GM23248 (cell line): ENCODE results near the gene PERP. TPM values are rescaled to one million over a fixed set of nuclear protein-coding genes. Genes with fewer than 3 reads are reported as not detected.

Source experiments
- DNase-seq: peaks from one replicate; pipeline ENCODE4 v3.0.0-alpha.2; 2015
- H2AFZ ChIP-seq: fragments of 200-600 bp; sonication (generic); 2 replicates; pipeline ENCODE4 v1.6.1; 2016; ENCODE audit warnings: antibody characterized with exemption
- H3F3A ChIP-seq: fragments of 200-600 bp; sonication (generic); 2 replicates; pipeline ENCODE4 v1.6.1; 2016; ENCODE audit warnings: mild to moderate bottlenecking, antibody characterized with exemption, mixed run types; ENCODE audit not compliant: insufficient read depth
- H3K27ac ChIP-seq: fragments of 200-600 bp; sonication (generic); 2 replicates; pipeline ENCODE4 v1.5.1; 2016; ENCODE audit warnings: mild to moderate bottlenecking
- H3K27me3 ChIP-seq: fragments of 200-600 bp; sonication (generic); replicated peaks from 2 replicates; pipeline ENCODE4 v1.6.1; 2016; ENCODE audit warnings: mild to moderate bottlenecking; ENCODE audit not compliant: insufficient read depth
- H3K36me3 ChIP-seq: fragments of 200-600 bp; sonication (generic); 2 replicates; pipeline ENCODE4 v1.6.1; 2016; ENCODE audit warnings: low read depth, mild to moderate bottlenecking
- H3K4me1 ChIP-seq: fragments of 200-600 bp; sonication (generic); 2 replicates; pipeline ENCODE4 v1.6.1; 2016; ENCODE audit warnings: mild to moderate bottlenecking; ENCODE audit not compliant: insufficient read depth
- H3K4me2 ChIP-seq: fragments of 200-600 bp; sonication (generic); one replicate; pipeline ENCODE4 v1.6.1; 2016; ENCODE audit warnings: mild to moderate bottlenecking; ENCODE audit not compliant: unreplicated experiment
- H3K4me3 ChIP-seq: fragments of 200-600 bp; sonication (generic); 2 replicates; pipeline ENCODE4 v1.5.1; 2016; ENCODE audit warnings: mild to moderate bottlenecking
- H3K79me2 ChIP-seq: fragments of 200-600 bp; sonication (generic); 2 replicates; pipeline ENCODE4 v1.6.1; 2016; ENCODE audit warnings: mild to moderate bottlenecking; ENCODE audit not compliant: insufficient read depth
- H3K9ac ChIP-seq: fragments of 200-600 bp; sonication (generic); 2 replicates; pipeline ENCODE4 v1.6.1; 2016; ENCODE audit warnings: mild to moderate bottlenecking
- H3K9me2 ChIP-seq: fragments of 200-600 bp; sonication (generic); 2 replicates; pipeline ENCODE4 v1.6.1; 2016; ENCODE audit warnings: mixed run types, mild to moderate bottlenecking, moderate library complexity; ENCODE audit not compliant: insufficient read depth
- H3K9me3 ChIP-seq: fragments of 200-600 bp; sonication (generic); one replicate; pipeline ENCODE4 v1.6.1; 2017; ENCODE audit warnings: low read depth
- H4K20me1 ChIP-seq: fragments of 200-600 bp; sonication (generic); 2 replicates; pipeline ENCODE4 v1.6.0; 2016; ENCODE audit not compliant: insufficient read depth
- EZH2 ChIP-seq: fragments of 200-600 bp; sonication (generic); IDR thresholded peaks from 2 replicates; pipeline ENCODE4 v1.6.1; 2018; ENCODE audit warnings: antibody characterized with exemption, mild to moderate bottlenecking; ENCODE audit not compliant: insufficient read depth, poor library complexity, severe bottlenecking
- EZH2phosphoT487 ChIP-seq: fragments of 200-600 bp; sonication (generic); IDR thresholded peaks from 2 replicates; pipeline ENCODE4 v1.6.1; 2018; ENCODE audit warnings: antibody characterized with exemption, moderate library complexity, mild to moderate bottlenecking, low read depth; ENCODE audit not compliant: insufficient read depth
- WGBS, 2 experiments: methylation state at CpG; one replicate each; pipeline ENCODE4 v1.1.6; 2015 to 2017; ENCODE audit warnings: low lambda C conversion rate in 2 of 2, low coverage in 1 of 2; ENCODE audit errors: missing lambda C conversion rate in 2 of 2; 5-methylcytosine and 5-hydroxymethylcytosine counted together
- in situ Hi-C: fragments of 300-500 bp; cut with MboI; formaldehyde crosslinking; loops from 2 replicates; pipeline ENCODE4 v1.15.0; 2020
- polyA plus RNA-seq: library from polyadenylated mRNA; unstranded; fragments of >200 nt; fragmentation: Nextera tagmentation; extraction: Ambion mirVana; gene quantifications from 2 replicates; pipeline ENCODE4 v1.2.1, GENCODE V29; 2016
- total RNA-seq: library from RNA; depleted of rRNA; stranded (reverse); fragments of >200 nt; shearing (Covaris generic); gene quantifications from 2 replicates; pipeline ENCODE4 v1.2.3, GENCODE V29; 2014

PERP gene
- total and polyA plus RNA-seq, 2 experiments from 2014 or later = 28.5 to 45.7 TPM

GRCh38 chr6:138088326-138088762, 18.9 kb downstream of the PERP start:
- Histone ChIP-seq H3K9me2 (no peaks in the 10 kb centered on the region), H3F3A (peaks cover 19% of the 10 kb centered on the region), H3K9ac (no peak overlapping the region; the same call in 1 of the 2 replicates), H3K79me2 (no peaks in the 10 kb centered on the region), H3K36me3 (no peaks in the 10 kb centered on the region), H4K20me1 (no peaks in the 10 kb centered on the region), H3K4me1 (peaks cover 16% of the 10 kb centered on the region), H3K27me3 (peaks cover 15% of the 10 kb centered on the region; the same call in 1 of the 2 replicates), H2AFZ (no peak overlapping the region), H3K4me3 (peak overlapping the region; percentile 38), H3K4me2 (peak overlapping the region; percentile 60), H3K27ac (peak overlapping the region; percentile 46), H3K9me3 (no peaks in the 10 kb centered on the region)
- in situ Hi-C loops = no loop called here
- peak; percentile 83 for DNase-seq
- no peak for TF ChIP-seq EZH2
- no peak for TF ChIP-seq EZH2phosphoT487
- WGBS, 2 experiments = 0% methylated on average over 4 of the region's 4 CpGs

GRCh38 chr6:138087593-138088325, 19.5 kb downstream of the PERP start:
- 66 to 71% methylated on average over 5 of the region's 5 CpGs for WGBS, 2 experiments
- peaks cover 16% of the 10 kb centered on the region for H3K4me1 ChIP-seq
- DNase-seq = peak; percentile 30
- no peaks in the 10 kb centered on the region for H3K9me3 ChIP-seq
- H3K4me3 ChIP-seq = no peak overlapping the region
- H2AFZ ChIP-seq = no peak overlapping the region
- H3K9me2 ChIP-seq = no peaks in the 10 kb centered on the region
- in situ Hi-C loops = no loop called here
- peak overlapping the region; percentile 60 for H3K4me2 ChIP-seq
- no peak overlapping the region for H3K9ac ChIP-seq
- no peak overlapping the region for H3K27ac ChIP-seq
- H4K20me1 ChIP-seq = no peaks in the 10 kb centered on the region
- H3F3A ChIP-seq = peaks cover 19% of the 10 kb centered on the region
- H3K36me3 ChIP-seq = no peaks in the 10 kb centered on the region
- TF ChIP-seq EZH2 (no peak), EZH2phosphoT487 (no peak)
- H3K79me2 ChIP-seq = no peaks in the 10 kb centered on the region
- H3K27me3 ChIP-seq = peaks cover 16% of the 10 kb centered on the region; the same call in 1 of the 2 replicates

- no peaks in the 10 kb centered on the region for H3K9me2 ChIP-seq
- H2AFZ ChIP-seq = no peak overlapping the region
- in situ Hi-C loops = no loop called here
- no peak for DNase-seq
- H3K27ac ChIP-seq = no peak overlapping the region
- H3K4me3 ChIP-seq = no peak overlapping the region
- no peaks in the 10 kb centered on the region for H4K20me1 ChIP-seq
- peaks cover 19% of the 10 kb centered on the region for H3F3A ChIP-seq
- peaks cover 16% of the 10 kb centered on the region for H3K4me1 ChIP-seq
- TF ChIP-seq EZH2 (no peak), EZH2phosphoT487 (no peak)
- peaks cover 16% of the 10 kb centered on the region; the same call in 1 of the 2 replicates for H3K27me3 ChIP-seq
- no peaks in the 10 kb centered on the region for H3K79me2 ChIP-seq
- no peak overlapping the region for H3K4me2 ChIP-seq
- WGBS, 2 experiments = 91% methylated on average over 5 of the region's 5 CpGs
- H3K9ac ChIP-seq = no peak overlapping the region
- H3K9me3 ChIP-seq = no peaks in the 10 kb centered on the region
- H3K36me3 ChIP-seq = no peaks in the 10 kb centered on the region
These were observed 20.5 kb downstream of the PERP start for GRCh38 chr6:138086573-138087196.

- Histone ChIP-seq H3K4me2 (no peak overlapping the region), H3K4me3 (no peak overlapping the region), H2AFZ (no peak overlapping the region), H4K20me1 (no peaks in the 10 kb centered on the region), H3K9me3 (no peaks in the 10 kb centered on the region), H3K9me2 (no peaks in the 10 kb centered on the region), H3K79me2 (no peaks in the 10 kb centered on the region), H3K27me3 (peaks cover 16% of the 10 kb centered on the region; the same call in 1 of the 2 replicates), H3K36me3 (no peaks in the 10 kb centered on the region), H3K9ac (no peak overlapping the region), H3K4me1 (peaks cover 16% of the 10 kb centered on the region), H3F3A (peaks cover 19% of the 10 kb centered on the region), H3K27ac (no peak overlapping the region)
- in situ Hi-C loops = no loop called here
- WGBS, 2 experiments = 54 to 63% methylated on average over 2 of the region's 2 CpGs
- DNase-seq = no peak
- TF ChIP-seq EZH2 (no peak), EZH2phosphoT487 (no peak)
These were observed 21.4 kb downstream of the PERP start for GRCh38 chr6:138085839-138086222.
